PFSK-1 (cell line): ENCODE data around the gene HEY2.

ENCODE experiments used
- FOXP2 ChIP-seq: optimal IDR thresholded peaks from 2 replicates; pipeline ENCODE3; 2011; ENCODE audit warnings: borderline replicate concordance, control low read depth, inconsistent platforms; ENCODE audit not compliant: insufficient read depth; ENCODE audit errors: extremely low read length, extremely low read depth
- POLR2AphosphoS5 ChIP-seq: IDR thresholded peaks from 2 replicates; pipeline ENCODE4 v1.6.1; 2012; ENCODE audit warnings: low read depth, mild to moderate bottlenecking, control low read depth, low read length, moderate library complexity
- SIN3A ChIP-seq: IDR thresholded peaks from 2 replicates; pipeline ENCODE4 v1.6.1; 2012; ENCODE audit warnings: mild to moderate bottlenecking, low read length, moderate library complexity, borderline replicate concordance; ENCODE audit not compliant: insufficient read depth
- TAF1 ChIP-seq: IDR thresholded peaks from 2 replicates; pipeline ENCODE4 v1.6.1; 2012; ENCODE audit warnings: low read length, control low read depth, borderline replicate concordance; ENCODE audit not compliant: insufficient read depth
- TF ChIP-seq, protein P1 (sequence below), 2 experiments: IDR thresholded peaks; 2 replicates each; pipeline versions ENCODE4 v1.6.1 to v1.8.0; 2011 to 2012; ENCODE audit warnings: low read depth in 2 of 2, low read length in 2 of 2, control low read depth in 1 of 2, inconsistent platforms in 1 of 2, mild to moderate bottlenecking in 1 of 2, moderate library complexity in 1 of 2; ENCODE audit not compliant: insufficient read depth in 1 of 2

The HEY2 gene

DNA sequence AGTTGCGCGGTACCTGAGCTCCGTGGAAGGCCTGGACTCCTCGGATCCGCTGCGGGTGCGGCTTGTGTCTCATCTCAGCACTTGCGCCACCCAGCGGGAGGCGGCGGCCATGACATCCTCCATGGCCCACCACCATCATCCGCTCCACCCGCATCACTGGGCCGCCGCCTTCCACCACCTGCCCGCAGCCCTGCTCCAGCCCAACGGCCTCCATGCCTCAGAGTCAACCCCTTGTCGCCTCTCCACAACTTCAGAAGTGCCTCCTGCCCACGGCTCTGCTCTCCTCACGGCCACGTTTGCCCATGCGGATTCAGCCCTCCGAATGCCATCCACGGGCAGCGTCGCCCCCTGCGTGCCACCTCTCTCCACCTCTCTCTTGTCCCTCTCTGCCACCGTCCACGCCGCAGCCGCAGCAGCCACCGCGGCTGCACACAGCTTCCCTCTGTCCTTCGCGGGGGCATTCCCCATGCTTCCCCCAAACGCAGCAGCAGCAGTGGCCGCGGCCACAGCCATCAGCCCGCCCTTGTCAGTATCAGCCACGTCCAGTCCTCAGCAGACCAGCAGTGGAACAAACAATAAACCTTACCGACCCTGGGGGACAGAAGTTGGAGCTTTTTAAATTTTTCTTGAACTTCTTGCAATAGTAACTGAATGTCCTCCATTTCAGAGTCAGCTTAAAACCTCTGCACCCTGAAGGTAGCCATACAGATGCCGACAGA is 9.9 kb downstream of the HEY2 start:
- no peak for TF ChIP-seq TAF1
- no peak for TF ChIP-seq POLR2AphosphoS5
- TF ChIP-seq, protein P1, sequence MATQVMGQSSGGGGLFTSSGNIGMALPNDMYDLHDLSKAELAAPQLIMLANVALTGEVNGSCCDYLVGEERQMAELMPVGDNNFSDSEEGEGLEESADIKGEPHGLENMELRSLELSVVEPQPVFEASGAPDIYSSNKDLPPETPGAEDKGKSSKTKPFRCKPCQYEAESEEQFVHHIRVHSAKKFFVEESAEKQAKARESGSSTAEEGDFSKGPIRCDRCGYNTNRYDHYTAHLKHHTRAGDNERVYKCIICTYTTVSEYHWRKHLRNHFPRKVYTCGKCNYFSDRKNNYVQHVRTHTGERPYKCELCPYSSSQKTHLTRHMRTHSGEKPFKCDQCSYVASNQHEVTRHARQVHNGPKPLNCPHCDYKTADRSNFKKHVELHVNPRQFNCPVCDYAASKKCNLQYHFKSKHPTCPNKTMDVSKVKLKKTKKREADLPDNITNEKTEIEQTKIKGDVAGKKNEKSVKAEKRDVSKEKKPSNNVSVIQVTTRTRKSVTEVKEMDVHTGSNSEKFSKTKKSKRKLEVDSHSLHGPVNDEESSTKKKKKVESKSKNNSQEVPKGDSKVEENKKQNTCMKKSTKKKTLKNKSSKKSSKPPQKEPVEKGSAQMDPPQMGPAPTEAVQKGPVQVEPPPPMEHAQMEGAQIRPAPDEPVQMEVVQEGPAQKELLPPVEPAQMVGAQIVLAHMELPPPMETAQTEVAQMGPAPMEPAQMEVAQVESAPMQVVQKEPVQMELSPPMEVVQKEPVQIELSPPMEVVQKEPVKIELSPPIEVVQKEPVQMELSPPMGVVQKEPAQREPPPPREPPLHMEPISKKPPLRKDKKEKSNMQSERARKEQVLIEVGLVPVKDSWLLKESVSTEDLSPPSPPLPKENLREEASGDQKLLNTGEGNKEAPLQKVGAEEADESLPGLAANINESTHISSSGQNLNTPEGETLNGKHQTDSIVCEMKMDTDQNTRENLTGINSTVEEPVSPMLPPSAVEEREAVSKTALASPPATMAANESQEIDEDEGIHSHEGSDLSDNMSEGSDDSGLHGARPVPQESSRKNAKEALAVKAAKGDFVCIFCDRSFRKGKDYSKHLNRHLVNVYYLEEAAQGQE (IDR thresholded peaks at IDR 0.05; ENCODE audit: insufficient read depth in 1 of 2, low read depth in 2 of 2, low read length in 2 of 2), result no peak
- no peak for TF ChIP-seq FOXP2
- no peak for TF ChIP-seq SIN3A

DNA sequence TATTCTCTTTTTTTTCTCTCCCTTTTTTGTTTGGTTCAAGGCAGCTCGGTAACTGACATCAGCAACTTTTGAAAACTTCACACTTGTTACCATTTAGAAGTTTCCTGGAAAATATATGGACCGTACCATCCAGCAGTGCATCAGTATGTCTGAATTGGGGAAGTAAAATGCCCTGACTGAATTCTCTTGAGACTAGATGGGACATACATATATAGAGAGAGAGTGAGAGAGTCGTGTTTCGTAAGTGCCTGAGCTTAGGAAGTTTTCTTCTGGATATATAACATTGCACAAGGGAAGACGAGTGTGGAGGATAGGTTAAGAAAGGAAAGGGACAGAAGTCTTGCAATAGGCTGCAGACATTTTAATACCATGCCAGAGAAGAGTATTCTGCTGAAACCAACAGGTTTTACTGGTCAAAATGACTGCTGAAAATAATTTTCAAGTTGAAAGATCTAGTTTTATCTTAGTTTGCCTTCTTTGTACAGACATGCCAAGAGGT is 10.6 kb downstream of the HEY2 start:
- no peak for TF ChIP-seq TAF1
- TF ChIP-seq FOXP2, result no peak
- TF ChIP-seq, protein P1 (IDR thresholded peaks at IDR 0.05; ENCODE audit: insufficient read depth in 1 of 2, low read depth in 2 of 2, low read length in 2 of 2), result no peak
- no peak for TF ChIP-seq SIN3A
- no peak for TF ChIP-seq POLR2AphosphoS5

DNA sequence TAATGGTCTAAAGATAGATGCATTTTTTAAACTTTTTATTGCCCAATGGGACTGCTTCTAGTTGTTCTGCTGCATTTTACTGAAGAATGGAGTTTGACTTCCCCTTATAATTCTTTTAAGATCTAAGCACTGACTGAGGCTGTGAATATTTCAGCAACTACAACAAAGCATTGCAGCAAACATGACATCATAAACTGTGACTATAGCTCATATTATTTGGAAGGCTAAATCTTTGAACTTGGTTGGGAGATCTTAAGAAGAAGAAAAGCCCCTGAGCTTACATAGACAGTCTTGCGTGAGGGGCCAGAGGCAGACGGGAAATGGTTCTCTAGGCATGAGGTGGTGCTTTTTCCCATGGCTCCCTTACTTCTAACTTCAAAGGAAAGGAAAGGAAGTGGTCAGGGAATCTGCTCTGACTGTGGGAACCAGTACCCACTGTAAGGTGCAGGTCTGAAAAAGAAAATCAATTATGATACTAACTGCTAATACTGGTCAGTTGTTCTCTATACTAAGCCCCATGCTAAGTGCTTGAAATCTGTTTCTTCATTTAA is 14.8 kb downstream of the HEY2 start:
- TF ChIP-seq, protein P1 (IDR thresholded peaks at IDR 0.05; ENCODE audit: insufficient read depth in 1 of 2, low read depth in 2 of 2, low read length in 2 of 2), result no peak

DNA sequence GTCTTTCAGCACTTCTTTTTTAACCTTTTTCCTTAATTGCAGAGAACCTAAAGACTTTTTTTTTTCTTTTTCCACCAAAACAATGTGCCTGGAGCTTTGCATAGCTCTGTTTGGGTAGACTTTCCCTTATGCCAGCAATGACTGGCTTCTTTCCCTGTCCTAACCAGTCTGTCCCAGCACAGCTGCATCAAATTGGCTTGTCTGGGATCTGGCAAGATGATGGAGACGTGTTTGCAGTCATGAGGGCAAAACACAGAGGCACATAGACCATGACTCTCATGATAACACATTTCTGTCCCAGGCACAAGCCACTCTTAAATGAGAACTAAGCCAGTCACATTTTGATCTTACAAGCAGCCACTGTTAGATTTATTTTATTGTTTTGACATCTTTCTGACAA is 16.5 kb downstream of the HEY2 start:
- TF ChIP-seq POLR2AphosphoS5 (no peak), TAF1 (no peak), FOXP2 (no peak), SIN3A (no peak)
- TF ChIP-seq, protein P1 (IDR thresholded peaks at IDR 0.05; ENCODE audit: insufficient read depth in 1 of 2, low read depth in 2 of 2, low read length in 2 of 2), result no peak

DNA sequence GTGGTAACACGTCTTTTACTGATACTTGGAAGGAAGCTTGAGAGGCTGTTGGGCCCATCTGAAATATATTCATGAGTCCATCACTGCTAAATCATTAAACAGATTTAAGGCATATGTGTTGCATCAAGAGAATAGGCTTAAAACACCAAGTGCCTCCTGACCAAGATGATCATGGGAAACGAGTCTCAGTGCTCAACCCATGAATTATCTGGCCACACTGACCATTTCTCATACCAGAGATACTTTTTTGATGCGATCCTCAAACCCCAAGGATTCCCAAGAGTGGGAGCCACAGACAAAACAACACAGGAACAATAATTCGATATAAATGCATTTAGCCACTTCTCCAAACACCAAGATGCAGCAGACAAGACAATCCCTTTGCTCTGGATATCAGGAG is 17.2 kb downstream of the HEY2 start:
- TF ChIP-seq SIN3A, result no peak
- no peak for TF ChIP-seq FOXP2
- TF ChIP-seq TAF1, result no peak
- TF ChIP-seq, protein P1 (IDR thresholded peaks at IDR 0.05; ENCODE audit: insufficient read depth in 1 of 2, low read depth in 2 of 2, low read length in 2 of 2), result no peak
- no peak for TF ChIP-seq POLR2AphosphoS5
